Stomach (tissue), 4 donors: Measurements from ENCODE around the gene ANTXR1.

Source experiments
- EP300 ChIP-seq: sonication (generic); formaldehyde crosslinking; IDR thresholded peaks from one replicate; pipeline ENCODE4 v1.6.1; 2017; ENCODE audit warnings: antibody characterized with exemption
- POLR2A ChIP-seq, 4 donors: fragments of 450-650 bp; IDR thresholded peaks; one replicate each; pipeline ENCODE4 v1.6.1; 2016; ENCODE audit warnings: antibody characterized with exemption in 4 of 4, control low read depth in 2 of 4, mild to moderate bottlenecking in 1 of 4, moderate library complexity in 1 of 4
- TF ChIP-seq, protein P1 (sequence below), 7 experiments: fragments of 450-650 bp in 4 of 7; fragments of 200-600 bp in 3 of 7; sonication (generic) in 3 of 7; IDR thresholded peaks; one replicate each; pipeline ENCODE4 v1.5.1; 2016 to 2019; ENCODE audit warnings: antibody characterized with exemption in 7 of 7, control low read depth in 2 of 7, mild to moderate bottlenecking in 1 of 7

DNA sequence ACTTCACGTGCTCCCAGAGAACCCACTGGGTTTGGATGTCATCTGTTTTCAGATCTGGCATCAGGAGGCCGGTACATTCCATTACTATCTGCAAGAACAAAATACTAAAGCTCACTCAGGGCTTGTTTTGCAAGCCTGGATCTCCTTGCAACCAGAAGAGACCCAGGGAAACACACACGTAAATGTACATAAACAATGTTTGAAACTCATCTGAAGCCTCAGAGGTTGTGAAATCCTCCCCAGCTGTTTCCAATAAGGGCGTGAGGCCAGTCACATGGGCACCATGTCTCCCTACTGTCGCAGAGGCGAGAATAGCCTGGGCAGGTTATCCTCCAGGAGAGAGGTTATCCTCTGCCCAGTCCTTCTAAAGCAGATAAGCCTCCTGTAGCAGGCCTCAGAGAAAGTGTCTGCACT lies 187.1 kb downstream of the ANTXR1 start:
- TF ChIP-seq, protein P1, sequence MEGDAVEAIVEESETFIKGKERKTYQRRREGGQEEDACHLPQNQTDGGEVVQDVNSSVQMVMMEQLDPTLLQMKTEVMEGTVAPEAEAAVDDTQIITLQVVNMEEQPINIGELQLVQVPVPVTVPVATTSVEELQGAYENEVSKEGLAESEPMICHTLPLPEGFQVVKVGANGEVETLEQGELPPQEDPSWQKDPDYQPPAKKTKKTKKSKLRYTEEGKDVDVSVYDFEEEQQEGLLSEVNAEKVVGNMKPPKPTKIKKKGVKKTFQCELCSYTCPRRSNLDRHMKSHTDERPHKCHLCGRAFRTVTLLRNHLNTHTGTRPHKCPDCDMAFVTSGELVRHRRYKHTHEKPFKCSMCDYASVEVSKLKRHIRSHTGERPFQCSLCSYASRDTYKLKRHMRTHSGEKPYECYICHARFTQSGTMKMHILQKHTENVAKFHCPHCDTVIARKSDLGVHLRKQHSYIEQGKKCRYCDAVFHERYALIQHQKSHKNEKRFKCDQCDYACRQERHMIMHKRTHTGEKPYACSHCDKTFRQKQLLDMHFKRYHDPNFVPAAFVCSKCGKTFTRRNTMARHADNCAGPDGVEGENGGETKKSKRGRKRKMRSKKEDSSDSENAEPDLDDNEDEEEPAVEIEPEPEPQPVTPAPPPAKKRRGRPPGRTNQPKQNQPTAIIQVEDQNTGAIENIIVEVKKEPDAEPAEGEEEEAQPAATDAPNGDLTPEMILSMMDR (IDR thresholded peaks at IDR 0.05), result no peak
- TF ChIP-seq POLR2A (IDR thresholded peaks at IDR 0.05), result no peak
- no peak for TF ChIP-seq EP300
